ENCODE measurements around the gene MFSD12.

MFSD12 gene

DNA sequence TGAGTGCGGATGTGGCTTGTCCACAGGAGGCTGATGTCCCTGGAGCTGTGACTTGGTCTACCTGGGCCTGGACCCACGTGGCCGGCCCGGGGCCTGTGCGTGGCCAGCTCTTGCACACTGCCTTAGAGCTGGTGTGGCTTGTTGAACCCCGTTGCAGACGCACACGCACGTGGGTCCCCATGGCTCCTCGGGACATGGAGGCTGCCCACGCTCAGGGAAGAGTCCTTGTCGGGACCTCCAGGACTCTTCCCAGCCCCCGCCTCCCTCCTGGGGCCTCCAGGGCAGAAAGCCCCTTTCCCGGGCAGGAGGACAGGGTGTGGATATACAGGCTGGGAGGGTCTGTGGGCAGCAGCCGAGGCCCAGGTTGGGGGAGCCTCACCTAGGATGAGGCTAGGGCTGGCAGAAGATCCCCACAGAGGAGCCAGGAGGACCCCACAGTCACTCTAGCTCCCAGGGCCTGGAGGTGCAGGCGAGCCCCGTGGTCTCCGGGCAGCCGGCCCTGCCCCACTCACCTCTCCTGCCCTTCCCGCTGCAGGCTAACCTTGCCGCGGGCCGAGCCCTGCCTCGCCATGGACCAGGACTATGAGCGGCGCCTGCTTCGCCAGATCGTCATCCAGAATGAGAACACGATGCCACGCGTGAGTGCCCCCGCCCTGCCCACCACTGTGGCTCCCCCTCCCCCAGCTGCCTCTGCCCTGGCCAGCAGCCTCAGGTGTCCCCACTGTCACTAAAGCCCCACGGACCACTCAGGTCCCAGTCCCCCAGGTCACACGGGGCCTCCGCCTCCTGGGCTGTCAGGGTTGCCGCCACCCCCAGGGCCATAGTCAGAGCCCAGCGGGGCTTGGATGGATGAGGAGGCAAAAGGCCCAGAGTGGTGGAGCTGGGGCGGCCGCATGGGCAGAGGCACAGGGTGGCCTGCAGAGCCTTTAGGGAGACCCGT, 34.7 kb downstream of the MFSD12 start:
- TF ChIP-seq, protein P1, sequence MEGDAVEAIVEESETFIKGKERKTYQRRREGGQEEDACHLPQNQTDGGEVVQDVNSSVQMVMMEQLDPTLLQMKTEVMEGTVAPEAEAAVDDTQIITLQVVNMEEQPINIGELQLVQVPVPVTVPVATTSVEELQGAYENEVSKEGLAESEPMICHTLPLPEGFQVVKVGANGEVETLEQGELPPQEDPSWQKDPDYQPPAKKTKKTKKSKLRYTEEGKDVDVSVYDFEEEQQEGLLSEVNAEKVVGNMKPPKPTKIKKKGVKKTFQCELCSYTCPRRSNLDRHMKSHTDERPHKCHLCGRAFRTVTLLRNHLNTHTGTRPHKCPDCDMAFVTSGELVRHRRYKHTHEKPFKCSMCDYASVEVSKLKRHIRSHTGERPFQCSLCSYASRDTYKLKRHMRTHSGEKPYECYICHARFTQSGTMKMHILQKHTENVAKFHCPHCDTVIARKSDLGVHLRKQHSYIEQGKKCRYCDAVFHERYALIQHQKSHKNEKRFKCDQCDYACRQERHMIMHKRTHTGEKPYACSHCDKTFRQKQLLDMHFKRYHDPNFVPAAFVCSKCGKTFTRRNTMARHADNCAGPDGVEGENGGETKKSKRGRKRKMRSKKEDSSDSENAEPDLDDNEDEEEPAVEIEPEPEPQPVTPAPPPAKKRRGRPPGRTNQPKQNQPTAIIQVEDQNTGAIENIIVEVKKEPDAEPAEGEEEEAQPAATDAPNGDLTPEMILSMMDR (IDR thresholded peaks at IDR 0.05; ENCODE audit: low read depth, low read length) = no peak
- H3K4me3 ChIP-seq (ENCODE audit: low read depth, low read length) = no peak overlapping the region
- no peak for DNase-seq (ENCODE audit: low read depth, low spot score)
- in situ Hi-C loops (cut with HindIII; ENCODE audit: low sequenced_read_pairs) = no loop called here

DNA sequence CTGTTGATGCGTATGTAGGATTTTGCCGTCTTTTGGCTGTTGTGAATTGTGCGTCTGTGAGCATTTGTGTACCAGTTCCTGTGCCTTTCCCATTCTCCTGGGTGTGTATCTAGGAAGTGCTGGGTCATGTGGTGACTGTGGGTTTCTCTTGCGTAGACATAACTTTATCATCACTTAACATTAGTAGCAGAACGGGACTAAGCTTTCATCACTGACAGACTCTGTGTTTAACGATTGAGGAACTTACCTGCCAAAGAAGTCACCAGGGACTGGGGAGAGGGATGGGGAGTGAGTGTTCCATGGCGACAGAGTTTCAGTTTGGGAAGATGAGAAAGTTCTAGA, 36.3 kb downstream of the MFSD12 start:
- in situ Hi-C loops (cut with HindIII; ENCODE audit: low sequenced_read_pairs) = no loop called here
- DNase-seq (ENCODE audit: low read depth, low spot score) = no peak
- H3K4me3 ChIP-seq (ENCODE audit: low read depth, low read length) = no peak overlapping the region
- TF ChIP-seq, protein P1 (IDR thresholded peaks at IDR 0.05; ENCODE audit: low read depth, low read length) = no peak

DNA sequence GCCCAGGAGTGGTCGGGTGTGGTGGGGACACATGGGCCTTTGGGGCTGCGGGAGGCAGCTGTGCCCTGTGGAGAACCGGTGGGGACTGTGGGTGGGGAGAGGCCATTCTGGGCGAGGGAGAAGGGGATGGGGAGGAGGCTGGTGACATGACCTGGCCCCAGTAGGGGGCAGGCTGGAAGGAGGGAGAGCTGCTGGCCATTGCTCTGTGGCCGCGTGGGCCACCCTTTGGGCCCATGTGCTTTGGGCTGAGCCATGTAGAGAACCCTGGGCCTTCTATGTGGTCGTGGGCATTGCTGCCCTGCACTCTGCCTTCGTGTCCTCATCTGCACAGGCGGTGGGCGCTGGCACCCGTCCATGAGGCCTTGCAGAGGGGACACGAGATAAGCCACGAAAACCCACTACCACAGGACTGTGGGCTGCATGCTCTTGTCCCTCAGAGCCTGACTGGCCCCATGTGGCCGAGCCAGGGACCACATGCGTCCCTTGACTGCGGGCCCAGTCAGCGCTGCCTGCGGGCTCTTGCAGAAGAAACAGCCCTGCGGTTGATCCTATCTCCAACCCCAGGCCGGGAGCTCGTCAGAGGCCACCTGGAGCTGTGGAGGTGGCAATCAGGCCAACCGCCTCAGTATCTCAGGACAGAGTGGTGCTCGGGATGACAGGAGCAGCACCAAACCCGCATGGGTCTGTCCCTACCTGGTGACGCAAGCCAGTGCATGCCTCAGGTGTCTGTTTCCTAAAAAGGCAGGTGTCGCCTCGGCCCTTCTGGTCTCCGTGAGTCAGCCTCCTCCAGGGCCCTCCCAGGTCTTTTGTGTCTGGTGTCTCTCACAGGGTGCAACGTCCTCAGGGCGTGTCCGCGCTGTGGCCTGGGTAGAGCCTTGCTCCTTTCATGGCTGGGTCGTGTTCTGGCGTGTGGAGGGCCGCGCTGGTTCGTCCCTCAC, 37.0 kb downstream of the MFSD12 start:
- no peak overlapping the region for H3K4me3 ChIP-seq (ENCODE audit: low read depth, low read length)
- in situ Hi-C loops (cut with HindIII; ENCODE audit: low sequenced_read_pairs) = no loop called here
- TF ChIP-seq, protein P1 (IDR thresholded peaks at IDR 0.05; ENCODE audit: low read depth, low read length) = no peak
- no peak for DNase-seq (ENCODE audit: low read depth, low spot score)

DNA sequence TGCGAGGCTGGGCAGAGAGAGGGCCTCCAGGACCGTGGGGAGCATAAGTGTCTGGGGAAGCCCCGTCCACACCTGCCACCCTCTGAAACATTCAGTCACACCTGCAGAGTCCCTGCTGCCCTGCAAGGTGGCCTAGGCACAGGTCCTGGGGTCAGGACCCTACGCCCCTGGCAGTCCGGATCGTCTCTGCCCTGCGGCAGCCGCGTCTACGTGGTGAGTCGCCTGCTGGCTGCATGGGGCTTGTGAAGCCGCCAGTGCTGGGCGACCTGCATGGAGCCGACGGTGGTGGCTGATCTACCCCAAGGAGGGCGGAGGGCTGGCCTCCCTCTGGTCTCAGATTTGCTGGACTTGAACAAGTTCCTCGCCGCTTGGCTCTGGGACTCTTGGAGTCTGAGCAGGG, 38.3 kb downstream of the MFSD12 start:
- no peak for DNase-seq (ENCODE audit: low read depth, low spot score)
- TF ChIP-seq, protein P1 (IDR thresholded peaks at IDR 0.05; ENCODE audit: low read depth, low read length) = no peak
- H3K4me3 ChIP-seq (ENCODE audit: low read depth, low read length) = no peak overlapping the region
- in situ Hi-C loops (cut with HindIII; ENCODE audit: low sequenced_read_pairs) = no loop called here

DNA sequence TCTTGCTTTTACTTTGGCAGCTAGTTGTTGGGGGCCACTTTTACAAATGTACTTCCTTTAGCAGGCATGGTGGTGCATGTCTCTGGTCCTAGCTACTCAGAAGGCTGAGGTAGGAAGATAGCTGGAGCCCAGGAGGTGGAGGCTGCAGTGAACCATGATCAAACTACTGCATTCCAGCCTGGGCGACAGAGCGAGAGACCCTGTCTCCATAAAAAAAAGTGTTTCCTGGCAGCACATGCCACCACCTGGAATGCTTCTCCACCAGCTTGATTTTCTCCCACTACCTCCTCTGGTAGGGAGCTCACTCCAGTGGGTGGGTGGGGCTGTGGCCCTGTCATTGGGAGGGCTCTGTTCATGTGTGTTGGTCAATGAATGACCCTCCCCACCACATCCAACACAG, 38.7 kb downstream of the MFSD12 start:
- in situ Hi-C loops (cut with HindIII; ENCODE audit: low sequenced_read_pairs) = no loop called here
- DNase-seq (ENCODE audit: low read depth, low spot score) = no peak
- no peak overlapping the region for H3K4me3 ChIP-seq (ENCODE audit: low read depth, low read length)
- TF ChIP-seq, protein P1 (IDR thresholded peaks at IDR 0.05; ENCODE audit: low read depth, low read length) = no peak

DNA sequence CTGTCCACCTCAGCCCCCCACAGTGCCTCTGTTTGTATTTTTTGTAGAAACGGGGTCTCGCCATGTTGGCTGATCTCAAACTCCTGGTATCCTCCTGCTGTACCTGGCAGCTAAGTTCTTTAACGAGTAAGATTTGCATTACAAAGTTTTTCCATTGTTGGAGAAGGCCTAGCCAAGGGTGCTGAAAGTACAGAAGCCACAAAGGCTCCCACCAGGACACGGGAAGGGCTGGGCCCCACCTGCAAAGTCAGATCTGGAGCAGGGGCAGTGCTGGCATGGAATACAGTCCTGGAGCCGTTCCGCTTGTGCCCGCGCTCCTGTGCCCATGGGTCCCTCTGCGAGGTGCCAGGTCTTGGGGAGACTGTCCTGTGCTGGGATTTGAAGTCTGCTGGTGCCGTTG, 39.1 kb downstream of the MFSD12 start:
- TF ChIP-seq, protein P1 (IDR thresholded peaks at IDR 0.05; ENCODE audit: low read depth, low read length) = no peak
- in situ Hi-C loops (cut with HindIII; ENCODE audit: low sequenced_read_pairs) = no loop called here
- H3K4me3 ChIP-seq (ENCODE audit: low read depth, low read length) = no peak overlapping the region
- DNase-seq (ENCODE audit: low read depth, low spot score) = no peak
